Vagina (tissue), 2 donors: Measurements from ENCODE around the gene CRYZL1.

ENCODE experiments used
- CTCF ChIP-seq, 3 experiments: fragments of 450-650 bp in 2 of 3; fragments of 200-600 bp in 1 of 3; sonication (generic) in 1 of 3; IDR thresholded peaks; one replicate each; pipeline ENCODE4 v1.5.1; 2017 to 2019; ENCODE audit warnings: antibody characterized with exemption in 3 of 3, mild to moderate bottlenecking in 2 of 3, moderate library complexity in 2 of 3
- POLR2A ChIP-seq, 2 donors: fragments of 450-650 bp; IDR thresholded peaks; one replicate each; pipeline ENCODE4 v1.6.1; 2017; ENCODE audit warnings: antibody characterized with exemption in 2 of 2, mild to moderate bottlenecking in 2 of 2, moderate library complexity in 2 of 2
- POLR2AphosphoS5 ChIP-seq, 2 donors: sonication (generic); formaldehyde crosslinking; IDR thresholded peaks; one replicate each; pipeline ENCODE4 v1.9.0; 2017; ENCODE audit warnings: antibody characterized with exemption in 2 of 2, mild to moderate bottlenecking in 2 of 2, low read depth in 1 of 2; ENCODE audit not compliant: insufficient read depth in 1 of 2

DNA sequence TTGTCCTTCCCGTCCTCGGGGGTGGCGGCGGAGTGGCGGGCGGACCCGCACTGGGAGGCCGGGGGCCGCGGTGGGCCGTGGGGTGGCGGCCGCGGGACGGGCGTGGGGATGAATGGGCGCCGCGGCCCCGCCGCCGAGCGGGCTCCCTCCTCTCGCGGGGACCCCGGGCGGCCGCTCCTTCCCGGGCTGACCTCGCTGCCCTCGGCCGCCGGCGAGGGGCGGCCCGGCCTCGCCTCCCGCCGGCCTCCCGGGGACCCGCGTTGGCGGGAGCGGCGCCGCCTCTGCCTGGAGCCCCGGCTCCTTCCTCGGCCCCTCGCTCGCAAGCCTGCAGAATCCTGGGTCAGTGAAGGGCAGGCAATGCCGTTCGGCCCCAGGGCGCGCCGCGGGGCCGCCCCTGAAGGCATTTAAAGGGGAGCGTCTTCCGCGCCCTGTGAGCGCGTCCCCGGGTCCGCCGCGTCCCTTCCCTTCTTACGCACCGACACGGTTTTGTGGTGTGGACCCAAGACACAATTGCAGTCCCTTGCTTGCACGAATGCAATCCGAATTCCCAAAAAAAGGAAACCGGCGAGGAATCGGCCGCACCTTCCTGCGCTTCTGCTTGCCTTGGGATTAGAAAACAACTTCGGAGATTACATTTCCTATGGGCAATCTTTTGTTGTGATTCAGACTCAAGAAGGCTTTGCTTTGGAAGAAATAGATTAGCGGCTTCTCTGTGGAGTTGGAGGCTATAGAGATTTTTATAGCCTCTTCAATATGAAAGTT, 1.5 kb upstream of the CRYZL1 start:
- TF ChIP-seq POLR2AphosphoS5 (IDR thresholded peaks at IDR 0.05; ENCODE audit: insufficient read depth in 1 of 2, low read depth in 1 of 2) (peak in 1 of 2 donors; percentile 35), CTCF (IDR thresholded peaks at IDR 0.05) (no peak), POLR2A (IDR thresholded peaks at IDR 0.05) (no peak)
